ENCODE measurements around the gene PHGDH. TPM values are rescaled to one million over a fixed set of nuclear protein-coding genes. Genes with fewer than 3 reads are reported as not detected.

Gene PHGDH
- total and polyA plus RNA-seq, 2 of the 13 experiments (the other 11 are each of a cell fraction or from before 2014, with no cell fraction given): 95.8 to 133 TPM

- TF ChIP-seq HNF1B (CRISPR knock-in tag; IDR thresholded peaks at IDR 0.05): no peak
- TF ChIP-seq AHDC1 (CRISPR knock-in tag; IDR thresholded peaks at IDR 0.05; ENCODE audit: borderline replicate concordance): no peak
- no peak for TF ChIP-seq ZNF616 (CRISPR knock-in tag; IDR thresholded peaks at IDR 0.05; ENCODE audit: low read depth)
- no peak for TF ChIP-seq STAG1 (CRISPR knock-in tag; IDR thresholded peaks at IDR 0.05)
- TF ChIP-seq PCBP2 (optimal IDR thresholded peaks at IDR 0.05; ENCODE audit: low read depth, low read length, poor library complexity, severe bottlenecking): no peak
- TF ChIP-seq JARID2 (CRISPR knock-in tag; IDR thresholded peaks at IDR 0.05; ENCODE audit: insufficient replicate concordance): no peak
- no peak for TF ChIP-seq NFYB (CRISPR knock-in tag; IDR thresholded peaks at IDR 0.05)
- no peak for TF ChIP-seq GTF3A (CRISPR knock-in tag; conservative IDR thresholded peaks at IDR 0.05)
- TF ChIP-seq SCMH1 (CRISPR knock-in tag; IDR thresholded peaks at IDR 0.05; ENCODE audit: borderline replicate concordance): no peak
- no peak for TF ChIP-seq ZUFSP (CRISPR knock-in tag; IDR thresholded peaks at IDR 0.05; ENCODE audit: borderline replicate concordance)
- TF ChIP-seq KAT7 (CRISPR knock-in tag; IDR thresholded peaks at IDR 0.05; ENCODE audit: borderline replicate concordance): peak; percentile 27; the same call in 1 of the 2 replicates
- no peak for TF ChIP-seq PBX2 (CRISPR knock-in tag; IDR thresholded peaks at IDR 0.05)
- no peak for TF ChIP-seq ZNF432 (CRISPR knock-in tag; IDR thresholded peaks at IDR 0.05; ENCODE audit: borderline replicate concordance)
- TF ChIP-seq ELF3 (CRISPR knock-in tag; IDR thresholded peaks at IDR 0.05): 0 out of 2 replicates have a peak, but pooled peaks have one; percentile 16
- TF ChIP-seq PHF8 (CRISPR knock-in tag; IDR thresholded peaks at IDR 0.05): peak; percentile 58; the same call in 1 of the 2 replicates
- TF ChIP-seq RNF219 (CRISPR knock-in tag; IDR thresholded peaks at IDR 0.05): no peak
Observed at GRCh38 chr1:119712342-119713038, 756 bp downstream of the PHGDH start (continued).

Measured in HepG2 (cell line).